ENCODE measurements around the gene CCDC18. TPM values are rescaled to one million over a fixed set of nuclear protein-coding genes. Genes with fewer than 3 reads are reported as not detected.
"Not testable (repeated sequence)": the region's sequence is repeated elsewhere in the genome, so short reads cannot be mapped to it uniquely, and the experiment has no call there.

Gene CCDC18
- total and polyA plus RNA-seq, 5 experiments from 2014 or later: 0.93 to 10.2 (median 3.8) TPM

GRCh38 chr1:93277530-93277929 lies 97.0 kb downstream of the CCDC18 start:
- H3K4me1 Mint-ChIP-seq, H3K27ac Mint-ChIP-seq, ATAC-seq, H3K27me3 Mint-ChIP-seq, POLR2A ChIA-PET, DNase-seq, H3K4me3 Mint-ChIP-seq: not testable (repeated sequence)
- peaks cover 19 to 33% (median 30%) of the 10 kb centered on the region in 3 donors for H3K36me3 Mint-ChIP-seq
- H3K9me3 Mint-ChIP-seq: peaks cover 0 to 14% (median 8%) of the 10 kb centered on the region in 9 donors

- Mint-ChIP-seq H3K4me1 (peaks cover 0 to 6% (median 0%) of the 10 kb centered on the region in 4 donors), H3K27me3 (no peaks in the 10 kb centered on the region), H3K9me3 (peaks cover 0 to 14% (median 6%) of the 10 kb centered on the region in 9 donors), H3K4me3 (no peak overlapping the region), H3K27ac (no peak overlapping the region), H3K36me3 (peaks cover 29 to 69% (median 62%) of the 10 kb centered on the region in 3 donors)
- POLR2A ChIA-PET: no interaction called here
- ATAC-seq: no peak
- DNase-seq: no peak
Measured at GRCh38 chr1:93283496-93283895, 103.0 kb downstream of the CCDC18 start.

GRCh38 chr1:93288558-93288957 lies 108.0 kb downstream of the CCDC18 start:
- Mint-ChIP-seq H3K4me1 (peaks cover 0 to 5% (median 2%) of the 10 kb centered on the region in 4 donors), H3K36me3 (peaks cover 24 to 82% (median 74%) of the 10 kb centered on the region in 3 donors), H3K27ac (no peak overlapping the region), H3K9me3 (peaks cover 0 to 3% (median 1%) of the 10 kb centered on the region in 9 donors), H3K27me3 (no peaks in the 10 kb centered on the region), H3K4me3 (no peak overlapping the region)
- ATAC-seq (no peak), DNase-seq (no peak)
- POLR2A ChIA-PET: no interaction called here

- no peaks in the 10 kb centered on the region for H3K27me3 Mint-ChIP-seq
- H3K4me1 Mint-ChIP-seq: peaks cover 0 to 6% (median 1%) of the 10 kb centered on the region in 4 donors
- DNase-seq (no peak), ATAC-seq (no peak)
- H3K4me3 Mint-ChIP-seq: no peak overlapping the region
- peaks cover 14 to 50% (median 36%) of the 10 kb centered on the region in 3 donors for H3K36me3 Mint-ChIP-seq
- H3K9me3 Mint-ChIP-seq: no peaks in the 10 kb centered on the region
- POLR2A ChIA-PET: no interaction called here
- H3K27ac Mint-ChIP-seq: no peak overlapping the region
Measured at GRCh38 chr1:93296555-93297154, 116.1 kb downstream of the CCDC18 start.

GRCh38 chr1:93301131-93301530 lies 120.6 kb downstream of the CCDC18 start:
- Mint-ChIP-seq H3K36me3 (peaks cover 0 to 37% (median 17%) of the 10 kb centered on the region in 3 donors), H3K27me3 (no peaks in the 10 kb centered on the region), H3K4me3 (no peak overlapping the region), H3K9me3 (no peaks in the 10 kb centered on the region), H3K4me1 (peaks cover 0 to 3% (median 0%) of the 10 kb centered on the region in 4 donors), H3K27ac (no peak overlapping the region)
- POLR2A ChIA-PET: no interaction called here
- DNase-seq (no peak), ATAC-seq (no peak)

- H3K27ac Mint-ChIP-seq: peak overlapping the region in 1 of 10 donors; percentile 17
- no peak overlapping the region for H3K4me3 Mint-ChIP-seq
- H3K27me3 Mint-ChIP-seq: no peaks in the 10 kb centered on the region
- H3K36me3 Mint-ChIP-seq: peaks cover 0 to 37% (median 17%) of the 10 kb centered on the region in 3 donors
- POLR2A ChIA-PET: no interaction called here
- no peak for DNase-seq
- no peaks in the 10 kb centered on the region for H3K9me3 Mint-ChIP-seq
- peaks cover 0 to 3% (median 0%) of the 10 kb centered on the region in 4 donors for H3K4me1 Mint-ChIP-seq
- ATAC-seq: no peak
Measured at GRCh38 chr1:93302078-93302477, 121.6 kb downstream of the CCDC18 start.

- DNase-seq (peak in 9 of 10 donors; percentile 10 to 67 (median 50)), ATAC-seq (peak; percentile 60 to 65)
- Mint-ChIP-seq H3K36me3 (peaks cover 0 to 22% (median 8%) of the 10 kb centered on the region in 3 donors), H3K9me3 (no peaks in the 10 kb centered on the region), H3K27ac (no peak overlapping the region), H3K4me1 (peaks cover 0 to 3% (median 0%) of the 10 kb centered on the region in 4 donors), H3K27me3 (no peaks in the 10 kb centered on the region), H3K4me3 (no peak overlapping the region)
- POLR2A ChIA-PET: interaction anchor here (1.0 to 1.5 kb wide), 2 partner anchors 41 to 539 kb away, joined by 3 to 6 read pairs; partner anchors contain the start of gene DR1
Measured at GRCh38 chr1:93304716-93305138, 124.2 kb downstream of the CCDC18 start.

- DNase-seq (no peak), ATAC-seq (no peak)
- no peak overlapping the region for H3K4me3 Mint-ChIP-seq
- H3K27me3 Mint-ChIP-seq: no peaks in the 10 kb centered on the region
- no peak overlapping the region for H3K27ac Mint-ChIP-seq
- no peaks in the 10 kb centered on the region for H3K9me3 Mint-ChIP-seq
- peaks cover 0 to 4% (median 0%) of the 10 kb centered on the region in 4 donors for H3K4me1 Mint-ChIP-seq
- POLR2A ChIA-PET: no interaction called here
- H3K36me3 Mint-ChIP-seq: peaks cover 0 to 25% (median 17%) of the 10 kb centered on the region in 3 donors
Measured at GRCh38 chr1:93306920-93307319, 126.4 kb downstream of the CCDC18 start.

GRCh38 chr1:93313026-93313425 lies 132.5 kb downstream of the CCDC18 start:
- peaks cover 0 to 35% (median 34%) of the 10 kb centered on the region in 3 donors for H3K36me3 Mint-ChIP-seq
- DNase-seq (no peak), ATAC-seq (no peak)
- H3K27me3 Mint-ChIP-seq: no peaks in the 10 kb centered on the region
- no peak overlapping the region for H3K27ac Mint-ChIP-seq
- no peak overlapping the region for H3K4me3 Mint-ChIP-seq
- POLR2A ChIA-PET: no interaction called here
- H3K4me1 Mint-ChIP-seq: peaks cover 0 to 5% (median 2%) of the 10 kb centered on the region in 4 donors
- no peaks in the 10 kb centered on the region for H3K9me3 Mint-ChIP-seq

GRCh38 chr1:93317207-93317606 lies 136.7 kb downstream of the CCDC18 start:
- Mint-ChIP-seq H3K36me3 (peaks cover 0 to 25% (median 21%) of the 10 kb centered on the region in 3 donors), H3K9me3 (no peaks in the 10 kb centered on the region), H3K27me3 (no peaks in the 10 kb centered on the region), H3K4me3 (no peak overlapping the region), H3K4me1 (peaks cover 0 to 5% (median 2%) of the 10 kb centered on the region in 4 donors), H3K27ac (no peak overlapping the region)
- ATAC-seq (no peak), DNase-seq (no peak)
- POLR2A ChIA-PET: no interaction called here

- Mint-ChIP-seq H3K36me3 (peaks cover 0 to 24% (median 21%) of the 10 kb centered on the region in 3 donors), H3K4me3 (no peak overlapping the region), H3K4me1 (peaks cover 0 to 5% (median 1%) of the 10 kb centered on the region in 4 donors), H3K27me3 (no peaks in the 10 kb centered on the region), H3K27ac (no peak overlapping the region), H3K9me3 (no peaks in the 10 kb centered on the region)
- POLR2A ChIA-PET: interaction anchor here (0.5 kb wide), 1 partner anchor 17 kb away, joined by 4 read pairs; no protein-coding TSS in a partner anchor
- DNase-seq: no peak
- ATAC-seq: no peak
Measured at GRCh38 chr1:93317943-93318342, 137.4 kb downstream of the CCDC18 start.

- H3K27ac Mint-ChIP-seq: no peak overlapping the region
- ATAC-seq: no peak
- H3K4me1 Mint-ChIP-seq: peaks cover 0 to 5% (median 0%) of the 10 kb centered on the region in 4 donors
- H3K27me3 Mint-ChIP-seq: no peaks in the 10 kb centered on the region
- peaks cover 0 to 12% (median 10%) of the 10 kb centered on the region in 3 donors for H3K36me3 Mint-ChIP-seq
- POLR2A ChIA-PET: no interaction called here
- DNase-seq: no peak
- no peaks in the 10 kb centered on the region for H3K9me3 Mint-ChIP-seq
- H3K4me3 Mint-ChIP-seq: no peak overlapping the region
Measured at GRCh38 chr1:93321720-93322119, 141.2 kb downstream of the CCDC18 start.

- Mint-ChIP-seq H3K4me3 (no peak overlapping the region), H3K27me3 (no peaks in the 10 kb centered on the region), H3K36me3 (peaks cover 0 to 12% (median 10%) of the 10 kb centered on the region in 3 donors), H3K4me1 (peaks cover 0 to 5% (median 0%) of the 10 kb centered on the region in 4 donors), H3K9me3 (no peaks in the 10 kb centered on the region), H3K27ac (no peak overlapping the region)
- POLR2A ChIA-PET: no interaction called here
- no peak for DNase-seq
- no peak for ATAC-seq
Measured at GRCh38 chr1:93322349-93322748, 141.8 kb downstream of the CCDC18 start.

Measured in naive thymus-derived CD8-positive, alpha-beta T cell (primary cell).